LoVo (cell line): ENCODE results near the gene DNAJC27.
A peak's percentile ranks its signal among the peaks of the same experiment; 100 is the strongest.

Experiments used
- DNase-seq: peaks from one replicate; pipeline ENCODE4 v3.0.0-alpha.2; 2016; ENCODE audit warnings: low spot score

The DNAJC27 gene

DNA sequence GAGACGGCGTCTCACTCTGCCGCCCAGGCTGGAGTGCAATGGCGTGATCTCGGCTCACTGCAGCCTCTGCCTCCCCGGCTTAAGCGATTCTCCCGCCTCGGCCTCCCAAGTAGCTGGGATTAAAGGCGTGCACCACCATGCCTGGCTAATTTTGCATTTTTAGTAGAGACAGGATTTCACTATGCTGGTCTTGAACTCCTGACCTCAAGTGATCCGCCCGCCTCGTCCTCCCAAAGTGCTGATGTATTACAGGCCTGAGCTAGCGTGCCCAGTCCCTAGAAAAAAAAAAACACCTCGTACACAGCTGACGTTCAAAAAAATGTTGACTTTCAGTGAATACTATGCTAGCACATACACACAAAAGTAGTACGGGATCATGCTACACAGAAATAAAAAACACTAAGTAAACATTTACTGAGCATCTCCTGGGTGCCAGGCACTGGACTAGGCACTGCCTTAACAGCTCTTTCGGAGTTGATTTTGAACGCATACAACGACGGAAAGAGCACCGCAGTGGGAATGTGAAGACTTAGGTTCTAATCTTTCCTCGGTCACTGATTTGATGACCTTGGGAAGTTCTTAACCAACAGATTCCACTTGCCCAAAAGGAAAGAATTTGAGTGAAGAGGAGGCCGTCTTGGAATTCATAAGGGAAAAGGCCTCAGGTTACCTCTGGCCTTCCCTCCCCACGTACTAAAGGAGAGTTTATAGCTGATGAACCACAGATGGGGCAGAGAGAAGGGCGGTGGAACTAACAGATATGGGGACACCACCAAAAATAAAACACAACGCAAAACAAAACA, 1.1 kb downstream of the DNAJC27 start:
- peak; percentile 2 for DNase-seq

DNA sequence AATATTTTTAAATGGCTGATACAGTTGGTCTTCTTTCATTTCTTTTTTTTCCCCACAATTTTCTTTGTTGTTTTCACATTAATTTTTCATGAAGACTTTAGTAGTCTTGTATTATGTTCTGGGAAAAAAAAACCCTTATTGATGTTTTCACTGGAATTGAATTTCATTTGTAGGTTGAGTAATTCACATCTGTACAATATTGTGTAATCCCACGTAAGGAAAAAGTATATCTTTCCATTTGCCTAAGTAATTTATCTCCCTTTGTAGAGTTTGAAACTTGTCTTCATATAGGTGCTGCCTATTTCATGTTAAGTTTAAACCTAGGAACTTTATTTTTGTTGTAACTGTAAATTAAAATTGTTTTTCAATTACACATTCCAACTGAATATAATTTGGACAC, 2.0 kb downstream of the DNAJC27 start:
- no peak for DNase-seq

DNA sequence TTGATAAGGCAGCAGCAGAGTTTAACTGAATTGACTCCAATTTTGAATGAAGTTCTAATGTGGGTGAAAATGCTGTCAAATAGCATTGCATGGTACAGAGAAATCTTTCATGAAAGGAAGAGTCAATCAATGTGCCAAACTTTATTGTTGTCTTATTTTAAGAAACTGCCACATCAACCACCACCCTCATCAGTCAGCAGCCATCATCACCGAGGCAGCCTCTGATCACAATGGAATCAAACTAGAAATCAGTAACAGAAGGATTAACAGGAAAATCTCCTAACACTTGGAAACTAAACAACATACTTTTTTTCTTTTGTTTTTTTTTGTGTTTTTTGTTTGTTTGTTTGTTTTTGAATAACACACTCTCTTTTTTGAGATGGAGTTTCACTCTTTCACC, 9.9 kb downstream of the DNAJC27 start:
- no peak for DNase-seq

DNA sequence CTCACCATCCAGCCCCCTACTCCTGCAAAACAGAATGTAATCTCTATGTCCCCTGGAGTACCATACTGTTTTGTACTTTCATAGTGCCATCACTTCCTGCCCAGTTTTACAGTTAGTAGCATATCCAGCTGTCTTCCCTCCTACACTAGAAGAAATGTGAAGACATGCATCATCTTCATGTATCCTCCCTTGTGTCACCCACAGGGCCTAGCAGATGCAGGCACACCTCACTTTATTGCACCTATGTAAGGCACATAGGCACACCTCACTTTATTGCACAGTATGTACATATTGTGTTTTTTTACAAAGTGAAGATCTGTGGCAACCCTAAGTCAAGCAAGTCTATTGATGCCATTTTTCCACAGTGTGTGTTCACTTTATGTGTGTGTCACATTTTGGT, 12.0 kb downstream of the DNAJC27 start:
- no peak for DNase-seq

DNA sequence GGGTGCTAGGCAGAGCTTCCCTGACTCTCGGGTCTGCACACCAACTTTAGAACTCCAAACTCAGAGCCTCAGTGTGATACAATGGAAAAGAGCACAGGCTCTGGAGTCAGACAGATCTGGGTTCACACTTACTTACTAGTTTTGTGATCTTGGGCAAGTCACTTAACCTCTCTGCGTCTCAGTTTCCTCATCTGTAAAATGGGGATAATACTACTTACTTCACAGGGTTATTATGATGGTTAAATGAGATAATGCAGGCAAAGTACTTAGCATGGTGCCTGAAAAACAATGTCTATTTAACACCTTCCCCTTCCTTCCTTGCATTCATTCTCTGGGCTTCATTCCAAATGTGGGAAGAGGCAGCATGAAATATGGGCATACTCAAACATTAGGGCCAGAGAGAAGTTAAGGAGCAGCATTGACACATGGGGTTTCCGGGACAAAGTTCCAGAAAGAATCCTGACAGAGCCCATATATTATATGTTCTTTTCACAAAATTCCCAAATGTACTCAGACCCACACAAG, 13.3 kb downstream of the DNAJC27 start:
- DNase-seq: no peak

DNA sequence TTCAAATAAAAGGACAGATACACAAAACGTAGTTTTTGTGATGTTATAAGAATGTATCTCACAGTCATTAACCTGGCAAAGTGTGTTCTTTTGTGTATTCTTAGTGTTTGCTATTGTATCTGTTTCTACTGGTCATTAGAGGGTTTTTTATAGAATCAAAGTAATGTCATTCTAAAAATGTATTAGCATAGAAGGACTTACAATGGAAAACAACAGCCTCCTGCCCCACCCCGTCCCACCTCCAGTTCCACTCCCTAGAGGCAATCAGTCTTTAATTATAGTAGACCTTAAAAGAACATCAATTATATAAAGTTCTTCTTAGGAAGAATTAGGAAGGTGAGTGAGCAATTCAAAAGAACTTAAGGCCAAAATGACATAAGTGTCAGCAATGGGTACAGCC, 13.8 kb downstream of the DNAJC27 start:
- DNase-seq: no peak

DNA sequence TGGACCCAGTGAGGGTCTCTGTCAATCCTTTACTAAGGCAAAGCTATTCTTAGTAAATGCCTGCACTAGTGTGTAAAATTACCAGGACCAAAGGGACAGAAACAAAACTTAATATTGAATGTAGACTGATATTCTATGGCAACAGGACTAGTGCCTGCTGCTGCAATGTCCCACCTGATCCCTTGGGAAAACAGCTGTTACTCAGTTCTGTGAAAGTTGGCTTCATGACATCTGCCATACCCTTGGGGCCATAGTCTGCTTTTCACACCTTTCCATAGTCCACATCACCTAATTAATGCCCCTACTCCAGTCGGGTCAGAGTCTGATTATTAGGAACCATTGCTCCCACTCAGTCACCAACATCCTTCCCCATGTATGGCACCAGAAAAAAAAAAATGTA, 14.5 kb downstream of the DNAJC27 start:
- no peak for DNase-seq

DNA sequence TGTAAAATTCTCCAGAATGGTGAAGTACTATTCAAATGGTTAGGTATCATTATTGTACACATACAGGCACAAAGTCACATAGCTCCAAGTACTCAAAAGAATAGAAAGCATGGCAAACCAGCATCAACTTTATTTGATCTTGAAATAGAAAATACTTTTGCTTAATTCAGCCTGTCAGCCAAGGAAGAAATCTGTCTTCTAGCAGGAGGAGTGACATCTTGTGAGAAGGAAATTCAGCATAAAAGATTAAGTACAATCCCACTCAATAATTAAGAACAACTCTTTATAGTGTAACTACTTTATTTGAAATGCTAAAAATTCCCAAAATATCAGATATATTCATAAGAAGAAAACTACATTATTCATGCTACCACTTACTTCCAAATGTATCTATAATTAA, 15.8 kb downstream of the DNAJC27 start:
- no peak for DNase-seq

DNA sequence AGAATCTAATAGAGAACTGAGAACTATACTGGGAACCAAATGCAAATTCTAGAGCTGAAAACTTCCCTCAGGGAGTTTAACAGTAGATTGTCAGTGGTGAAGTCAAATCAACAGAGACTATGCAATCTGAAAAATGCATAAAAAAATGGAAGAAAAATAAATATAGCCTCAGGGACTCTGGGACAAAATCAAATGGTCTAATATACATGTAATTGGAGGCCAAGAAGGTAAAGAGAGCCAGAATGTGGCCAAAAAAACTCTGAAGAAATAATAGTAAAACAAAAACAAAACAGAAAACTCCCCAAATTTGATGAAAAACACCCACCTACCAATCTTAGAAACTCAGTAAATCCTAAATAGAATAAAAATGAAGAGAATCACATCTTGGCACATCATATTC, 16.5 kb downstream of the DNAJC27 start:
- no peak for DNase-seq

DNA sequence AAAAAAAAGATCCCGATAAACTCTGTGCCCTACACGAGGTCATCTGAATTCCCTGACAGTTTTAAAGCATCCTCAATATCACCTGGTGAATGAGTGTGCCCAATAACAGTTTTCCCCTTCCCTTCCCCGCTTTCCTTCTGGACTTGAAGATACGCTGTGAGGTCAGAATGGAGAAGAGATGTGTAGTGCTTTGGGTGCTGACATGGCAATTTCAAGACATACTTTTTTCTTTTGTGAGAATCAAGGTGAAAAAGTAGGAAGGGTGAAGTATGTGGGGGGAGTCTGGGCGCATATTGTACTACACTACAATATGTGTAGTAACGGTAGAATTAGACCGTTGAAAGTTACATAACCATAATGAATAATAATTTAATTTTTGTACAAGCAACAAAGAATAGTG, 21.7 kb downstream of the DNAJC27 start:
- no peak for DNase-seq

DNA sequence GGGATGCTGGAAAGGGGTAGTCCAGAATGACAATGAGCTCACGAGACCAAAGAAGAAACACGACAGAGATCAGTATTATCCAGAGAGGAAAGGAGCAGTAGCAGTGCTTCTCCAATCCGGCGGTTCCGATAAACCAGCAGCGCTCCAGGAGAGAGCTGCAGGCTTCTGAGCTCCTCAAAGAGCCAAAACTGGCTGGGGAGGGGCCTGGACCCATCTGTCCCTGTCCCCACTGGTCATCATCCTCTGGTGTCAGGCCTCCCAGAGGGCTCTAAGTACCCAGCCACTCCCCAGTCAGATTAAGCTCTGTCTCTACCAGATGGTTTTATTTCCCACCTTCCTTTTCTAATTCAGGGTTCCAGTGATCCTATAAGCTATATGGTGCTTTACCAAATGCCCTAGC, 23.2 kb downstream of the DNAJC27 start:
- no peak for DNase-seq

DNA sequence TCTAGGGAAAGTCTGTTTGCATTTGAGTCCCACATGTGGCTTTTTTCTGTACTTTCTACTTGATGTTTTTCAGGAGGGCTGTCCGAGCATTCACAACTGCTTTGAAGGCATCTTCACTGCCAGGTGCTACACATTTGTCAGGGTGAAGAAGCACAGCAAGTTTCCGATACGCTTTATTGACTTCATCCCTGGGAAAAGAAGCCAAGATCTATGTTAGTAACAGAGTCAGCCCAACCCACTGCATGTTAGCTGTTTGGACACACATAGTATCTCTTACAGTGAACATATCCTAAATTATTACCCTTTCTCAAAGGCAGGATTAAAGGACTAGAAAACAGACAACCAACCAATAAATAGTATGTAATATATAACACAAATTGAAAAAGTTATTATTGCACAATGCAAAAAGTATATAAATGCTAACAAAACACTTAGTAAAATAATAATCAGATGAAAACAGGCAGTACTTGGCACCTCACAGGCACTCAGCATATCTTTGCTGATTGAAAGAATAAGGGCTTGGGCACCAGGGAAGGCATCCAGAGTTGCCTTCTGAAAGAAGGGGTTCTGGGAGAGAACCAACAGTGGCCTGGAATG, 24.1 kb downstream of the DNAJC27 start:
- no peak for DNase-seq

DNA sequence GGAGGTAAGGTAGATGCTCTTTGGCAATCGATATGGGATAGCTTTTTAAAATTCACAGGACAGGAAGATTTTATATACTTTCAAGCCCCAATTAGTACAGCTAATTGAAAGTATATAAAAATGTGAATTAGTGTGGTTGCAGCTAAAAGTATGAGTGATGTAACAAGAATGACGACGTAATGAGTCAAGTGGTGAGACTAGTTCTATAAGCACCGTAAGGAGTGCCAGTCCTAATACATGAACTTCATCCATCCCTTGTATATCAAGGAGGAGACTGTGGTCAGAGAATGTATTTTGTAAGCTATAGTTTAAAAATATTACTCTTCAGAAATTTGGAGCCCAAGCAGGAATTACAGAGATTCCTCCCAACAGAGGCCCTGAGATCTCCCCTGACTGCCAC, 25.8 kb downstream of the DNAJC27 start:
- DNase-seq: no peak

DNA sequence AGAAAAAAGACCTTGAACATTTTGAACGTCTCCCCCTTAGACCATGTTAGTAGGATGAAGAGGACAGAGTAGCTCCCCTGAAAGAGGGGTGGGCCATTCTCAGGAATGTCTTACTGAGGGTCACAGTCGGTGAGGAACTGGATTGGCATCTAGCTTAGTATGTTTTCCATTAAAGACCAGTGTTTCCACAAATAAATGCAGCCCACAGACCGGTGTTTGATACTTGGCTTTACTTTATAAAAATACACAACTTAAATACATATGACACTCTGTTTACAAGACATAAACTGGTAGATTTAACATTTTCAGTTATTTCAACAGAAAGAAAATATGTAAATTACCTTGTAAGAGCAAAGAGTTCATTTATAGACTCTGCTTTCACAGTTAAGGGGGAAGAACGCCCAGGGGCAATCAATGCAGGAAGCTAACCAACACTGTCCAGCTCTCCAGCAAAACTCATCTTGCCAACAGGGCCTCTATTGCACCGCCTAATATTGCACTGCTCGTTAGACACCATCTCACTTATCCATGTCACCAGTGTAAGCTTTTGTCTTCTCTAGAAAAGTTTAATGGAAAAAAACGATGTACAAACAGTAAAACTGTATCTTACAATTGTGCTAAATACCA, 28.2 kb downstream of the DNAJC27 start:
- DNase-seq: no peak

DNA sequence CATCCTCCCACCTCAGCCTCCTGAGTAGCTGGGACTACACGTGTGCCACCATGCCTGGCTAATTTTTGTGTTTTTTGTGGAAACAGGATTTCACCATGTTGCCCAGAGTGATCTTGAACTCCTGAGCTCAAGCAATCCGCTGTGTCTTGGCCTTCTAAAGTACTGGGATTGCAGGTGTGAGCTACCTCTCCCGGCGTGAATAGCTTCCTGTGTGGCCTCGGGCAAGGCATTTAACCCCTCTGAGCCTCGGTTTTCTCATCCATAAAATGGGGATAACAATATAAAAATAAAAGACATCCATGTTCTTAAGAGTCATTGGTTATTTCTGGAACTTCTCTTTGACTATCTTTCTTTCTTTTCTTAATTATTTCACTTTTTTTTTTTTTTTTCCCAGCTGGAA, 32.4 kb downstream of the DNAJC27 start:
- no peak for DNase-seq

DNA sequence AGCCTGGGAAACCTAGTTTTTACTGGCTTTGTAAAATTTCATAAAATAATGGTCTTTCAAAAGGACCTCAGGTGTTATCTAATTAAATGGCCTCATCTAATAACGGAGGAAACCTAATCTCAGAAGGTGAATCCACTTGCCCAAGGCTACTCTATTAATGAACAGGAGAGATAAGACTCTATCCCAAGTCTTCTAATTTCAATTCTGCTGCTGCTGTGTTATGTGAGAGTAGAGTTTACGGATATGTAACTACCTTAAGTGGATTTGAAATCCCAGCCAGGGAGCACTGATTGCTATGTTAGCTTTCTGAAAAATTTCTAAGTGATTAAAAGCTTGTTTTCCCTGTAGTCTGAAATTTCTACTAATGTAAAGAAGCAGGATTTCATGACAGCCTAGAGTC, 34.5 kb downstream of the DNAJC27 start:
- DNase-seq: no peak

DNA sequence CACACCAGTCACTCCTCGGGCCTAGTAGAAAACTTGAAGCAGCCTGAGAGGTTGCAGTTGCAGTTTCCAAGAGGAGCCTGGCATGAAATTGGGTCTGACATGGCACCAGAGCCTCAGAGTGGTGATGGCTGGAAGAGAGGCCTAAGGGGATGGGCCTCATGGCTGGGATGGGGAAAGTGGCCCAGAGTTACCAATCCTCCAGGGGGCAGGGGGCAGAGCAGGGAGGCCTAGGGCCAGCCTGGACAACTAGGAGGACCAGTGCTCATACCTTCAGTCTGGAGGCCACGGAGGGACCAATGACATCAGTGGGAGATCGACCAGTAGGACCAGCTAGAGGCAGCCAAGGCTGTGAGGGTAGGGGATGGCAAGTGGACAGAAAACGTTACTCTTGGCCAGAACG, 36.6 kb downstream of the DNAJC27 start:
- DNase-seq: no peak

DNA sequence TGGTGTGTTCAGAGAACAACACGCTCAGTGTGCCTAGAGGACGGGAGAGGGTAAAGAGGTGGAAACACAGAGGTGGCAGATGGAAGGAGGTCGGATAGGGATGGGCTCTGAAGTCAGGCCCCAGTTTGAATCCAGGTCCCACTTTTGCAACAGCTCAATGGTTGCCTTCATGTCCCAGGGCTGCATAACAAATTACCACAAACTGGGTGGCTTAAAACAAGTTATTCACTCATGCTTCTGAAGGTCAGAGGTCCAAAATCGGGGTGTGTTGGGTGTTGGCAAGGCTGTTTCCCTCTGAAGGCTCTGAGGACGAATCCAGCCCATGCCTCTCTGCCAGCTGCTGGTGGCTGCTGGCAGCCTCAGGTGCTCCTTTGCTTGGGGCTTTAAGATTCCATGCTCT, 39.0 kb downstream of the DNAJC27 start:
- DNase-seq: no peak

DNA sequence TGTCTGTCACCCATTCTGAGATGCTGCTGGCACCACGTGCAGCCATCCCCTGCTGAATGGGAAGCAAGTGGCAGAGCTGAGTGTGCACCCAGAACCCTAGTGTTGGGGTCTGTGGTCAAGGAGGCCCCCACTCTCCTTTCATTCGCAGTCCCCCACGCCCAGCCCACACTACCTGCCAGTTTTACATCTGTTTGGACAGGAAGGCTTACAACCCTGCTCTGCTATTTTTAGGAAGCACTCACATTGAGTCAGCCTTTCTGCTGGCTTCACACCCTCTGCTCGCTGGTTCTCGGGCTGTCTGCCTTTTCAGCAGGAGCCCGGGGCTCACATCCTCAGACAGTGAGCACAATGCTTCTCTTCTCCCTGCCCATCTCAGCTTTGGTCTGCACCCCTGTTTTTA, 41.0 kb downstream of the DNAJC27 start:
- DNase-seq: no peak

DNA sequence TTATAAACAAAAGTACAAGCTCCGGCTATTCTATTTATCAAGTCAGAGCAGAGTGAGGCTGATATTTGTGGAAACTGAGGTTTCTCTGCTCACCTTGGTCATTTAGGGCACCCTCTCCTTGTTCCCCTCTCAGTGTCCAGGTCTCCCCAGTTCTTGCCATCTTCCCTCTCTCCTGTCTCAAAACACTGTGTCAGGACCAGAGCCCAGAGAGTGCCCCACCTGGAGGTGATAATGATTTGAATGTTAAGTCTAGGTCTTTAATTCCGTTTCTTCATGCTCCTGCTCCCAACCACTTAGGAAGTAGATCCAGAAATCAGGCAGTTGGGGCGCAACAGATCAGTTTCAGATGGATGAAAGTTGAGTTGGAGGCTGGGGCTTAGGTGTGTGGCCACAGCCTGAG, 42.5 kb downstream of the DNAJC27 start:
- DNase-seq: no peak

DNA sequence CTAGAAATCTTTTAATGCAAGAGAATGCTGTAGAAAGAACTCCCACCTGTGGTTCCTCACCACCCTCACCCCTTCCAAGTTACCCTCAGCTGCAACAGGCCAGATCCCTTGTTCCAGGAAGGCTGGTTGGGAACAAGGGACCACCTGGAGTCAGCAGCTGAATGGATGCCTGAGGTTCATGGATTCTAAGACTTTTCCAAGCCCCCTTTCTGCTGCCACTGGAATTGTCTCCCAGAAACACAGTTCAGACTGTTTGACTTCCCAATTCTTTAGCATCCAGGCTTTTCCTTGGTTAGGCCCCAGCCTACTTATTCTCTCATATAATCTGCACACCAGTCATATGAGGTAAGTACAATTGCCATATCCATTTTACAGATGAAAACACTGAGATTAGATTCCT, 43.7 kb downstream of the DNAJC27 start:
- no peak for DNase-seq

DNA sequence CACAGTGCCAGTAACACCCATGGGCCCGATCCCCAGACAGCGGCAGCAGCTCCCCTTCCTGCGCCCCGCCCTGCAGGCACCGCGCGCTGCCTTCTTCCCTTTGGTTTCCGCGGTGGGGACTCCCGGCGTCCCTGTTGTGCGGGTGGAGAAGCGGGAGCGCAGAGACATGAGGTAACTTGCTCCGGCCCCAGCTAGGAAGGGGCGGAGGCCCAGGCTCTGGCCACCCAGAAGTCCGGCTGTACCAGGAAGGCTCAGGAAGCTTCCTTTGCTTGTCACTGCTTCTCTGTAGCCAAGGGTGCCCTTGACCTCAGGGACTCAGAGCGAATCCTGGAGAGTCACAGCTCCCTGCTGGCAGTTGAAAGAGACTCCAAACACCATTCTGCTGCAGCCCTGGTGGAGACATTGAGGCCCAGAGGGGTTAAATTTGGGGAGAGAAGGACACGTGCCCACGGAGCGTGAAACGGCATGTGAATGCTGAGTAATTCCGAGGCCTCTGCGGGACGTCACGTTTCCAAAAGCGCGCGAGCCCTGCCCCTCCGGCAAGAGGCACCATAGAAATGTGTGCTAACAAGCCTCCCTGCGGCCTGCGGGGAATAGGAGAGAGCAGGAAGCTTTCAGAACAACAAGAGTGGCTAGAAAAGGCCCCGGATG, 45.0 kb downstream of the DNAJC27 start:
- no peak for DNase-seq

DNA sequence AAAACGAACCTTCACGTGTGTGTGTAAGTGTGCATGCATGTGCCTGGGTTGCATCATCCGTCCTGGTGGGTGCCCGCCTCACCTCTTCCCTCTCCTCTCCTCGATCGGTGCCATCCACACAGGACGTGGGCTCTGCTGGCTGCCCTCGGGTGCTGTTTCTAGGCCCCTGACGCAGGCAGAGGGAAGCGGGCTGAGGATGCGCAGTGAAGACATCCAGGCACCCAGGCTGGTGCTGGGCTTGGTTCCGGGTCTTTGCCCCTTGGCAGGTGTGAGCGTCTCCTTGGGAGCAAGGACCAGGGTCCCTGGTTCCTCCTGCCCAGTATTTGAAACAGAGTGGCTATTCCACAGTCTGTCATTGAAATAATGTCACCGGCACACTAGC, 45.5 kb downstream of the DNAJC27 start:
- DNase-seq: no peak
